AG09309 (cell line): Measurements from ENCODE around the gene SCAF1.

Experiments used
- DNase-seq: peaks from one replicate; pipeline ENCODE4 v3.0.0-alpha.2; 2010; ENCODE audit warnings: low read depth
- H3K4me3 ChIP-seq: 2 replicates; pipeline ENCODE4 v1.5.1; 2011; ENCODE audit warnings: mild to moderate bottlenecking, low read depth, low read length, moderate library complexity; ENCODE audit not compliant: control insufficient read depth
- CTCF ChIP-seq: IDR thresholded peaks from 2 replicates; pipeline ENCODE4 v1.5.1; 2011; ENCODE audit warnings: mild to moderate bottlenecking, low read depth, low read length, inconsistent platforms; ENCODE audit not compliant: insufficient read depth, control insufficient read depth; ENCODE audit errors: missing control alignments

SCAF1 gene

GRCh38 chr19:49594993-49595818 is 46.8 kb upstream of the SCAF1 start:
- H3K4me3 ChIP-seq, result no peak overlapping the region
- no peak for DNase-seq
- no peak for TF ChIP-seq CTCF

GRCh38 chr19:49595819-49596404 is 46.1 kb upstream of the SCAF1 start:
- no peak overlapping the region for H3K4me3 ChIP-seq
- TF ChIP-seq CTCF, result no peak
- no peak for DNase-seq

DNA sequence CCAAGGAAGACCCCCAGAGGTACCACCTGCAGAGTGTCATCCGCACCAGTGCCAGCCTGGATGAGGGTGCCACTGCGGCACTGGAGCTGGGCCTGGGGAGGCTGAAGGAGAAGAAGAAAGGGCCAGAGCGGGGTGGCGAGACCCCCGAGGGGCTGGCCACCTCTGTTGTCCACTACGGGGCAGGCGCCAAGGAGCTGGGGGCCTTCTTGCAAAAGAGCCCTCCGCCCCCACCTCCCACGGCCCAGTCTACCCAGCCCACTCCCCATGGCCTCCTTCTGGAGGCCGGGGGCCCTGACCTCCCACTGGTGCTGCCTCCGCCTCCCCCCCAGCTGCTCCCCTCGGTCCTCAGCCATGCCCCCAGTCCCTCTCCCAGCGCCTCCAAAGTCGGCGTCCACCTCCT is 45.6 kb upstream of the SCAF1 start:
- DNase-seq, result no peak
- H3K4me3 ChIP-seq, result no peak overlapping the region
- TF ChIP-seq CTCF, result no peak

- TF ChIP-seq CTCF, result no peak
- no peak overlapping the region for H3K4me3 ChIP-seq
- no peak for DNase-seq
These were observed 44.9 kb upstream of the SCAF1 start for GRCh38 chr19:49596954-49597702.

- no peak for TF ChIP-seq CTCF
- no peak for DNase-seq
- no peak overlapping the region for H3K4me3 ChIP-seq
These were observed 44.4 kb upstream of the SCAF1 start for GRCh38 chr19:49597703-49597974.

GRCh38 chr19:49599378-49600295 is 42.4 kb upstream of the SCAF1 start:
- no peak for DNase-seq
- TF ChIP-seq CTCF, result no peak
- no peak overlapping the region for H3K4me3 ChIP-seq
